SK-N-SH (cell line): Measurements from ENCODE around the gene VEGFB. TPM values are rescaled to one million over a fixed set of nuclear protein-coding genes. Genes with fewer than 3 reads are reported as not detected.

ENCODE experiments used
- CTCF ChIA-PET: fragments of 300-600, 350-600 bp; formaldehyde crosslinking; extraction: SDS; loops from one replicate; lab custom pipeline; 2021; lab: Yijun Ruan, JAX
- POLR2A ChIA-PET: fragments of 350-600 bp; sonication (Branson Sonifier 250); formaldehyde crosslinking; extraction: SDS; loops from one replicate; lab custom pipeline; 2020; ENCODE audit warnings: antibody characterized with exemption, inconsistent platforms; lab: Yijun Ruan, JAX
- DNase-seq: peaks from one replicate; pipeline ENCODE4 v3.0.0; 2012
- H2AFZ ChIP-seq: fragments of 200-600 bp; sonication (generic); 2 replicates; pipeline ENCODE4 v1.8.1; 2016; ENCODE audit warnings: antibody characterized with exemption, mild to moderate bottlenecking, low read depth
- H3F3A ChIP-seq: fragments of 200-600 bp; sonication (generic); replicated peaks from 2 replicates; pipeline ENCODE3; 2016; ENCODE audit warnings: antibody characterized with exemption, mild to moderate bottlenecking; ENCODE audit not compliant: insufficient read depth
- H3K27ac ChIP-seq, 2 experiments: fragments of 200-500 bp in 1 of 2; fragments of 200-600 bp in 1 of 2; sonication (Bioruptor generic) in 1 of 2; sonication (generic), shearing (Covaris generic) in 1 of 2; 2 replicates each; pipeline versions ENCODE4 v1.5.1 to v1.6.1; 2014 to 2016; ENCODE audit warnings: low read depth in 2 of 2, inconsistent platforms in 1 of 2, low read length in 1 of 2, mild to moderate bottlenecking in 1 of 2, mixed read lengths in 1 of 2
- H3K27me3 ChIP-seq: fragments of 200-600 bp; sonication (generic), shearing (Covaris generic); 2 replicates; pipeline ENCODE4 v1.6.1; 2016; ENCODE audit warnings: mixed run types; ENCODE audit not compliant: insufficient read depth
- H3K36me3 ChIP-seq, 2 experiments: fragments of 200-500 bp in 1 of 2; fragments of 200-600 bp in 1 of 2; sonication (Bioruptor generic) in 1 of 2; sonication (generic) in 1 of 2; replicated peaks in 1 of 2; 2 replicates each; pipeline versions ENCODE3 to v1.5.1; 2014 to 2016; ENCODE audit warnings: low read length in 1 of 2, mild to moderate bottlenecking in 1 of 2; ENCODE audit not compliant: insufficient read depth in 2 of 2, control insufficient read depth in 1 of 2
- H3K4me1 ChIP-seq, 2 experiments: fragments of 200-500 bp in 1 of 2; fragments of 200-600 bp in 1 of 2; sonication (Bioruptor generic) in 1 of 2; sonication (generic), shearing (Covaris generic) in 1 of 2; 2 replicates each; pipeline versions ENCODE4 v1.5.1 to v1.6.1; 2014 to 2016; ENCODE audit warnings: low read depth in 1 of 2, low read length in 1 of 2, mixed run types in 1 of 2; ENCODE audit not compliant: insufficient read depth in 2 of 2, control insufficient read depth in 1 of 2
- H3K4me2 ChIP-seq: fragments of 200-600 bp; sonication (generic), shearing (Covaris generic); 2 replicates; pipeline ENCODE4 v1.6.1; 2017; ENCODE audit warnings: mixed run types
- H3K4me3 ChIP-seq, 2 experiments: fragments of 200-500 bp in 1 of 2; fragments of 200-600 bp in 1 of 2; sonication (Bioruptor generic) in 1 of 2; sonication (generic), shearing (Covaris generic) in 1 of 2; 2 replicates each; pipeline versions ENCODE4 v1.5.1 to v1.8.1; 2014 to 2016; ENCODE audit warnings: low read depth in 2 of 2, inconsistent platforms in 1 of 2, low read length in 1 of 2, mild to moderate bottlenecking in 1 of 2, mixed read lengths in 1 of 2, moderate library complexity in 1 of 2
- H3K79me2 ChIP-seq: fragments of 200-600 bp; sonication (generic); 2 replicates; pipeline ENCODE4 v1.8.1; 2017; ENCODE audit warnings: mild to moderate bottlenecking; ENCODE audit not compliant: insufficient read depth
- H3K9ac ChIP-seq: fragments of 200-600 bp; sonication (generic); 2 replicates; pipeline ENCODE4 v1.6.1; 2017; ENCODE audit warnings: mixed run types
- H3K9me2 ChIP-seq: fragments of 200-600 bp; sonication (generic); 2 replicates; pipeline ENCODE4 v1.6.1; 2017; ENCODE audit warnings: mixed run types
- H3K9me3 ChIP-seq: fragments of 200-600 bp; sonication (generic); 2 replicates; pipeline ENCODE4 v1.6.1; 2017; ENCODE audit warnings: mixed run types, mild to moderate bottlenecking, moderate library complexity
- H4K20me1 ChIP-seq: fragments of 200-600 bp; sonication (generic); 2 replicates; pipeline ENCODE4 v1.6.1; 2017; ENCODE audit warnings: mild to moderate bottlenecking, mixed run types; ENCODE audit not compliant: insufficient read depth
- CHD2 ChIP-seq: fragments of 150-350 bp; IDR thresholded peaks from 2 replicates; pipeline ENCODE4 v1.6.1; 2018; ENCODE audit warnings: low read length; ENCODE audit not compliant: partially characterized antibody
- EP300 ChIP-seq, 2 experiments: IDR thresholded peaks; 2 replicates each; pipeline versions ENCODE4 v1.4.0 to v1.6.1; 2012; ENCODE audit warnings: borderline replicate concordance in 1 of 2, low read depth in 1 of 2, low read length in 1 of 2
- EZH2phosphoT487 ChIP-seq: fragments of 200-600 bp; sonication (generic); IDR thresholded peaks from 2 replicates; pipeline ENCODE4 v1.6.1; 2017; ENCODE audit warnings: low read depth, mixed run types, mild to moderate bottlenecking, antibody characterized with exemption, moderate library complexity, borderline replicate concordance
- FOXJ3 ChIP-seq: sonication (generic); formaldehyde crosslinking; IDR thresholded peaks from 2 replicates; pipeline ENCODE4 v1.5.1; 2020; ENCODE audit warnings: mild to moderate bottlenecking, missing genetic modification reagents
- FOXM1 ChIP-seq: IDR thresholded peaks from 2 replicates; pipeline ENCODE4 v1.4.0; 2012; ENCODE audit warnings: low read depth, mild to moderate bottlenecking
- GABPA ChIP-seq: IDR thresholded peaks from 2 replicates; pipeline ENCODE4 v1.4.0; 2012; ENCODE audit warnings: low read depth, mild to moderate bottlenecking
- GATA2 ChIP-seq: sonication (generic); formaldehyde crosslinking; IDR thresholded peaks from 2 replicates; pipeline ENCODE4 v1.5.0; 2020; ENCODE audit warnings: mild to moderate bottlenecking, missing genetic modification reagents
- JUND ChIP-seq: IDR thresholded peaks from 2 replicates; pipeline ENCODE4 v1.4.0; 2012
- MAX ChIP-seq: IDR thresholded peaks from 2 replicates; pipeline ENCODE4 v1.4.0; 2012; ENCODE audit warnings: low read depth
- MEF2A ChIP-seq: IDR thresholded peaks from 2 replicates; pipeline ENCODE4 v1.4.0; 2012; ENCODE audit warnings: low read depth, borderline replicate concordance
- MXI1 ChIP-seq: IDR thresholded peaks from 2 replicates; pipeline ENCODE4 v1.6.1; 2012; ENCODE audit warnings: mild to moderate bottlenecking, low read depth, low read length, improper control_type of control experiment
- NFIC ChIP-seq: IDR thresholded peaks from 2 replicates; pipeline ENCODE4 v1.4.0; 2012; ENCODE audit warnings: borderline replicate concordance
- NRF1 ChIP-seq: IDR thresholded peaks from 2 replicates; pipeline ENCODE4 v1.6.1; 2012; ENCODE audit warnings: low read depth, mild to moderate bottlenecking, low read length
- POLR2AphosphoS5 ChIP-seq: IDR thresholded peaks from 2 replicates; pipeline ENCODE4 v1.6.1; 2012; ENCODE audit warnings: low read depth, low read length
- RAD21 ChIP-seq: IDR thresholded peaks from 2 replicates; pipeline ENCODE4 v1.6.1; 2012; ENCODE audit warnings: mild to moderate bottlenecking, low read length
- RCOR1 ChIP-seq: fragments of 150-350 bp; IDR thresholded peaks from 2 replicates; pipeline ENCODE4 v1.6.1; 2017; ENCODE audit warnings: antibody characterized with exemption, low read length
- RFX5 ChIP-seq: IDR thresholded peaks from 2 replicates; pipeline ENCODE4 v1.6.1; 2012; ENCODE audit warnings: mild to moderate bottlenecking, improper control_type of control experiment, low read length
- SIN3A ChIP-seq: IDR thresholded peaks from 2 replicates; pipeline ENCODE4 v1.6.1; 2012; ENCODE audit warnings: low read depth, mild to moderate bottlenecking, low read length, moderate library complexity, borderline replicate concordance
- TCF12 ChIP-seq: IDR thresholded peaks from 2 replicates; pipeline ENCODE4 v1.4.0; 2012
- TEAD4 ChIP-seq: IDR thresholded peaks from 2 replicates; pipeline ENCODE4 v1.4.0; 2012; ENCODE audit warnings: mild to moderate bottlenecking, borderline replicate concordance; ENCODE audit not compliant: insufficient read depth
- ZBTB33 ChIP-seq: IDR thresholded peaks from 2 replicates; pipeline ENCODE4 v1.4.0; 2012; ENCODE audit warnings: low read depth, borderline replicate concordance
- WGBS: methylation state at CpG from one replicate; pipeline ENCODE4 v1.1.6; 2017; ENCODE audit warnings: low lambda C conversion rate; 5-methylcytosine and 5-hydroxymethylcytosine counted together
- polyA plus RNA-seq, 3 experiments: library from polyadenylated mRNA; depleted of rRNA; stranded (reverse); fragments of >200 nt; gene quantifications; 2 replicates each; pipeline ENCODE4 v1.2.3, GENCODE V29; 2012
- TF ChIP-seq, protein P1 (sequence below): fragments of 150-350 bp; IDR thresholded peaks from 2 replicates; pipeline ENCODE4 v1.6.1; 2017; ENCODE audit warnings: antibody characterized with exemption, low read length, low read depth, borderline replicate concordance
- TF ChIP-seq, protein P2 (sequence below): IDR thresholded peaks from 2 replicates; pipeline ENCODE4 v1.4.0; 2012; ENCODE audit warnings: low read depth, borderline replicate concordance

VEGFB gene
- polyA plus RNA-seq, 1 of the 3 experiments (the other 2 are of a cell fraction), result 29.9 TPM

GRCh38 chr11:64255135-64256128 lies 21.0 kb downstream of the VEGFB start:
- Histone ChIP-seq H3K79me2 (peaks cover 30% of the 10 kb centered on the region), H3K4me3 (no peak overlapping the region), H3K4me1 (peaks cover 10 to 23% of the 10 kb centered on the region in 2 experiments; a peak in 2 of 4 replicates), H4K20me1 (peaks cover 14% of the 10 kb centered on the region), H3K27ac (no peak overlapping the region), H3F3A (peaks cover 3% of the 10 kb centered on the region), H3K4me2 (no peak overlapping the region), H2AFZ (no peak overlapping the region), H3K9me2 (no peaks in the 10 kb centered on the region), H3K9me3 (no peaks in the 10 kb centered on the region), H3K27me3 (no peaks in the 10 kb centered on the region), H3K9ac (no peak overlapping the region), H3K36me3 (peaks cover 20 to 34% of the 10 kb centered on the region in 2 experiments)
- ChIA-PET POLR2A (interaction anchor here (0.5 to 1.0 kb wide), 2 partner anchors 9 to 11 kb away, joined by 3 to 4 read pairs; no protein-coding TSS in a partner anchor), CTCF (interaction anchor here (0.7 to 1.5 kb wide), 3 partner anchors 11 to 49 kb away, joined by 3 to 4 read pairs (median 4); no protein-coding TSS in a partner anchor)
- no peak for TF ChIP-seq MEF2A
- TF ChIP-seq, protein P1, sequence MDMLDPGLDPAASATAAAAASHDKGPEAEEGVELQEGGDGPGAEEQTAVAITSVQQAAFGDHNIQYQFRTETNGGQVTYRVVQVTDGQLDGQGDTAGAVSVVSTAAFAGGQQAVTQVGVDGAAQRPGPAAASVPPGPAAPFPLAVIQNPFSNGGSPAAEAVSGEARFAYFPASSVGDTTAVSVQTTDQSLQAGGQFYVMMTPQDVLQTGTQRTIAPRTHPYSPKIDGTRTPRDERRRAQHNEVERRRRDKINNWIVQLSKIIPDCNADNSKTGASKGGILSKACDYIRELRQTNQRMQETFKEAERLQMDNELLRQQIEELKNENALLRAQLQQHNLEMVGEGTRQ, result no peak
- no peak for TF ChIP-seq TEAD4
- TF ChIP-seq MAX, result no peak
- TF ChIP-seq EP300 (IDR thresholded peaks at IDR 0.05; ENCODE audit: borderline replicate concordance in 1 of 2, low read depth in 1 of 2, low read length in 1 of 2), result no peak
- TF ChIP-seq GATA2 (CRISPR knock-in tag), result no peak
- TF ChIP-seq ZBTB33, result no peak
- TF ChIP-seq RCOR1, result no peak
- no peak for TF ChIP-seq CHD2
- 97% methylated on average over 13 of the region's 35 CpGs for WGBS
- DNase-seq, result peak; percentile 16

GRCh38 chr11:64256300-64256699 lies 21.9 kb downstream of the VEGFB start:
- Histone ChIP-seq H3K27ac (no peak overlapping the region), H2AFZ (no peak overlapping the region), H3K9me3 (no peaks in the 10 kb centered on the region), H3K4me3 (no peak overlapping the region), H3K36me3 (peaks cover 22 to 34% of the 10 kb centered on the region in 2 experiments), H3F3A (peaks cover 3% of the 10 kb centered on the region), H3K79me2 (peaks cover 30% of the 10 kb centered on the region), H3K9ac (no peak overlapping the region), H3K4me1 (peaks cover 10 to 16% of the 10 kb centered on the region in 2 experiments; a peak in 2 of 4 replicates), H3K4me2 (no peak overlapping the region), H3K9me2 (no peaks in the 10 kb centered on the region), H4K20me1 (peaks cover 14% of the 10 kb centered on the region), H3K27me3 (no peaks in the 10 kb centered on the region)
- POLR2A ChIA-PET, result no interaction called here
- CTCF ChIA-PET, result no interaction called here
- peak; percentile 19 for DNase-seq
- 99% methylated on average over 9 of the region's 15 CpGs for WGBS
- TF ChIP-seq JUND (no peak), FOXJ3 (CRISPR knock-in tag) (no peak), RAD21 (no peak), FOXM1 (no peak), NRF1 (no peak), NFIC (no peak), GABPA (no peak), CHD2 (no peak), SIN3A (no peak), RFX5 (no peak), TCF12 (no peak), MXI1 (no peak), POLR2AphosphoS5 (no peak), EZH2phosphoT487 (no peak)
- TF ChIP-seq, protein P1, result no peak
- TF ChIP-seq, protein P2, sequence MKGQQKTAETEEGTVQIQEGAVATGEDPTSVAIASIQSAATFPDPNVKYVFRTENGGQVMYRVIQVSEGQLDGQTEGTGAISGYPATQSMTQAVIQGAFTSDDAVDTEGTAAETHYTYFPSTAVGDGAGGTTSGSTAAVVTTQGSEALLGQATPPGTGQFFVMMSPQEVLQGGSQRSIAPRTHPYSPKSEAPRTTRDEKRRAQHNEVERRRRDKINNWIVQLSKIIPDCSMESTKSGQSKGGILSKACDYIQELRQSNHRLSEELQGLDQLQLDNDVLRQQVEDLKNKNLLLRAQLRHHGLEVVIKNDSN, result no peak
